Naive thymus-derived CD4-positive, alpha-beta T cell (primary cell): Measurements from ENCODE around the gene SGSM1. TPM values are rescaled to one million over a fixed set of nuclear protein-coding genes. Genes with fewer than 3 reads are reported as not detected.

ENCODE experiments used
- ATAC-seq: fragments of 150-1000 bp; cut with Tn5 transposase; 2 replicates; pipeline ENCODE4 v1.10.0; 2021; ENCODE audit warnings: mild to moderate bottlenecking, moderate library complexity
- CTCF ChIA-PET: fragments of 350-600 bp; sonication (Branson Sonifier 250); formaldehyde crosslinking; loops from one replicate; lab custom pipeline; 2021; ENCODE audit warnings: antibody characterized with exemption; lab: Charles Lee
- POLR2A ChIA-PET: fragments of 350-600 bp; sonication (Branson Sonifier 250); formaldehyde crosslinking; loops from one replicate; lab custom pipeline; 2021; ENCODE audit warnings: antibody characterized with exemption, inconsistent platforms; lab: Charles Lee
- DNase-seq, 9 donors: peaks; one replicate each; pipeline versions ENCODE4 v3.0.0 to v3.0.0-alpha.2; 2020 to 2022; ENCODE audit warnings: mixed read lengths in 1 of 9
- H3K27ac ChIP-seq: one replicate; pipeline ENCODE4 v1.7.0; 2013; ENCODE audit warnings: mild to moderate bottlenecking, low read depth, low read length, moderate library complexity
- H3K27me3 ChIP-seq, 2 donors: one replicate each; pipeline ENCODE4 v1.7.0; 2013; ENCODE audit warnings: low read length in 2 of 2, mild to moderate bottlenecking in 2 of 2, moderate library complexity in 2 of 2; ENCODE audit not compliant: control insufficient read depth in 2 of 2, insufficient read depth in 2 of 2
- H3K36me3 ChIP-seq, 3 experiments: 1 replicate in 2 of 3; 2 replicates in 1 of 3; pipeline ENCODE4 v1.7.0; 2013; ENCODE audit warnings: low read length in 3 of 3, mild to moderate bottlenecking in 3 of 3, moderate library complexity in 1 of 3; ENCODE audit not compliant: insufficient read depth in 3 of 3, control insufficient read depth in 2 of 3
- H3K4me1 ChIP-seq, 2 donors: one replicate each; pipeline ENCODE4 v1.7.0; 2013; ENCODE audit warnings: low read length in 2 of 2, mild to moderate bottlenecking in 2 of 2, moderate library complexity in 1 of 2; ENCODE audit not compliant: control insufficient read depth in 2 of 2, insufficient read depth in 2 of 2
- H3K4me3 ChIP-seq: 2 replicates; pipeline ENCODE4 v1.7.0; 2013; ENCODE audit warnings: mild to moderate bottlenecking, low read length
- H3K9me3 ChIP-seq, 3 experiments: 1 replicate in 2 of 3; 2 replicates in 1 of 3; pipeline ENCODE4 v1.7.0; 2013; ENCODE audit warnings: low read length in 3 of 3; ENCODE audit not compliant: control insufficient read depth in 2 of 3
- H3K27ac Mint-ChIP-seq, 9 donors: one replicate each; pipeline ENCODE4 v1.8.0; 2020 to 2022; ENCODE audit warnings: mixed read lengths in 9 of 9, mild to moderate bottlenecking in 8 of 9, moderate library complexity in 5 of 9, inconsistent platforms in 2 of 9
- H3K27me3 Mint-ChIP-seq, 5 donors: one replicate each; pipeline ENCODE4 v1.8.0; 2021 to 2022; ENCODE audit warnings: mixed read lengths in 5 of 5, mild to moderate bottlenecking in 1 of 5
- H3K36me3 Mint-ChIP-seq, 5 donors: one replicate each; pipeline ENCODE4 v1.8.0; 2020 to 2022; ENCODE audit warnings: mixed read lengths in 5 of 5, mild to moderate bottlenecking in 3 of 5, inconsistent platforms in 1 of 5
- H3K4me1 Mint-ChIP-seq, 7 donors: one replicate each; pipeline ENCODE4 v1.8.0; 2020 to 2022; ENCODE audit warnings: mixed read lengths in 7 of 7, mild to moderate bottlenecking in 3 of 7, inconsistent platforms in 1 of 7
- H3K4me3 Mint-ChIP-seq, 10 donors: one replicate each; pipeline ENCODE4 v1.8.0; 2020 to 2022; ENCODE audit warnings: mild to moderate bottlenecking in 10 of 10, mixed read lengths in 10 of 10, moderate library complexity in 6 of 10, inconsistent platforms in 2 of 10
- H3K9me3 Mint-ChIP-seq, 11 donors: one replicate each; pipeline ENCODE4 v1.8.0; 2020 to 2022; ENCODE audit warnings: mixed read lengths in 11 of 11, mild to moderate bottlenecking in 4 of 11, inconsistent platforms in 1 of 11, moderate library complexity in 1 of 11
- intact Hi-C, 2 donors: fragments of 100-400 bp; cut with micrococcal nuclease; formaldehyde crosslinking; loops; one replicate each; pipeline ENCODE4 v1.15.1; 2023
- polyA plus RNA-seq, 2 donors: library from polyadenylated mRNA; unstranded; fragments of 300-500 nt; fragmentation: Illumina TruSeq; gene quantifications; one replicate each; pipeline ENCODE4 v1.2.3, GENCODE V29; 2021
- total RNA-seq, 6 experiments: library from RNA in 5 of 6; stranded (reverse) in 5 of 6; gene quantifications; 1 replicate in 5 of 6; 2 replicates in 1 of 6; pipeline ENCODE4 v1.2.3 and lab custom pipeline; 2021 to 2026

Gene SGSM1
- total and polyA plus RNA-seq, 7 experiments from 2014 or later: 0.29 to 3.3 (median 2.4) TPM

- POLR2A ChIA-PET: no interaction called here
- intact Hi-C loops: no loop called here
- H3K4me3 Mint-ChIP-seq: no peak overlapping the region
Measured at GRCh38 chr22:24925586-24926427, 119.8 kb downstream of the SGSM1 start.

GRCh38 chr22:24926428-24926725, 120.4 kb downstream of the SGSM1 start:
- Histone ChIP-seq H3K4me1 (no peaks in the 10 kb centered on the region), H3K27me3 (no peaks in the 10 kb centered on the region), H3K4me3 (no peak overlapping the region), H3K9me3 (no peaks in the 10 kb centered on the region), H3K27ac (no peak overlapping the region), H3K36me3 (no peaks in the 10 kb centered on the region)
- DNase-seq (no peak), ATAC-seq (no peak)
- Mint-ChIP-seq H3K4me1 (no peaks in the 10 kb centered on the region), H3K9me3 (peaks cover 0 to 6% (median 0%) of the 10 kb centered on the region in 11 donors), H3K4me3 (no peak overlapping the region), H3K27me3 (peaks cover 4 to 14% (median 6%) of the 10 kb centered on the region in 5 donors), H3K27ac (no peak overlapping the region), H3K36me3 (peaks cover 0 to 4% (median 0%) of the 10 kb centered on the region in 5 donors)
- ChIA-PET POLR2A (no interaction called here), CTCF (no interaction called here)
- intact Hi-C loops: no loop called here

More at GRCh38 chr22:24925586-24926427, 119.8 kb downstream of the SGSM1 start:
- peaks cover 0 to 4% (median 0%) of the 10 kb centered on the region in 5 donors for H3K36me3 Mint-ChIP-seq
- no peaks in the 10 kb centered on the region for H3K27me3 ChIP-seq
- DNase-seq (no peak), ATAC-seq (no peak)
- no peaks in the 10 kb centered on the region for H3K4me1 Mint-ChIP-seq
- no peak overlapping the region for H3K27ac Mint-ChIP-seq
- no peaks in the 10 kb centered on the region for H3K36me3 ChIP-seq
- peaks cover 4 to 8% (median 6%) of the 10 kb centered on the region in 5 donors for H3K27me3 Mint-ChIP-seq
- H3K4me1 ChIP-seq: no peaks in the 10 kb centered on the region
- CTCF ChIA-PET: no interaction called here
- no peak overlapping the region for H3K27ac ChIP-seq
- no peaks in the 10 kb centered on the region for H3K9me3 ChIP-seq
- H3K9me3 Mint-ChIP-seq: peaks cover 0 to 6% (median 0%) of the 10 kb centered on the region in 11 donors
- no peak overlapping the region for H3K4me3 ChIP-seq

GRCh38 chr22:24926849-24927579, 121.0 kb downstream of the SGSM1 start:
- H3K27me3 Mint-ChIP-seq: peaks cover 4 to 19% (median 6%) of the 10 kb centered on the region in 5 donors
- H3K27ac ChIP-seq: no peak overlapping the region
- no peak overlapping the region for H3K27ac Mint-ChIP-seq
- H3K36me3 Mint-ChIP-seq: peaks cover 0 to 4% (median 0%) of the 10 kb centered on the region in 5 donors
- DNase-seq (no peak), ATAC-seq (no peak)
- H3K9me3 ChIP-seq: no peaks in the 10 kb centered on the region
- no peak overlapping the region for H3K4me3 Mint-ChIP-seq
- no peaks in the 10 kb centered on the region for H3K36me3 ChIP-seq
- H3K4me3 ChIP-seq: no peak overlapping the region
- H3K4me1 ChIP-seq: no peaks in the 10 kb centered on the region
- ChIA-PET POLR2A (interaction anchor here (0.5 kb wide), 1 partner anchor 244 kb away, joined by 4 read pairs; no protein-coding TSS in a partner anchor), CTCF (no interaction called here)
- H3K4me1 Mint-ChIP-seq: no peaks in the 10 kb centered on the region
- peaks cover 0 to 6% (median 0%) of the 10 kb centered on the region in 11 donors for H3K9me3 Mint-ChIP-seq
- intact Hi-C loops: no loop called here
- H3K27me3 ChIP-seq: no peaks in the 10 kb centered on the region

- Histone ChIP-seq H3K9me3 (no peaks in the 10 kb centered on the region), H3K27ac (no peak overlapping the region), H3K4me1 (no peaks in the 10 kb centered on the region), H3K36me3 (no peaks in the 10 kb centered on the region), H3K27me3 (no peaks in the 10 kb centered on the region), H3K4me3 (no peak overlapping the region)
- CTCF ChIA-PET: no interaction called here
- intact Hi-C loops: no loop called here
- Mint-ChIP-seq H3K9me3 (peaks cover 0 to 6% (median 0%) of the 10 kb centered on the region in 11 donors), H3K4me1 (no peaks in the 10 kb centered on the region), H3K27ac (no peak overlapping the region), H3K4me3 (no peak overlapping the region), H3K36me3 (peaks cover 0 to 4% (median 0%) of the 10 kb centered on the region in 5 donors), H3K27me3 (peaks cover 4 to 26% (median 6%) of the 10 kb centered on the region in 5 donors)
- ATAC-seq (no peak), DNase-seq (no peak)
- POLR2A ChIA-PET: no interaction called here
Measured at GRCh38 chr22:24928322-24928721, 122.3 kb downstream of the SGSM1 start.

- Histone ChIP-seq H3K36me3 (no peaks in the 10 kb centered on the region), H3K9me3 (no peaks in the 10 kb centered on the region), H3K4me1 (no peaks in the 10 kb centered on the region), H3K27ac (no peak overlapping the region), H3K4me3 (no peak overlapping the region), H3K27me3 (no peaks in the 10 kb centered on the region)
- ChIA-PET CTCF (no interaction called here), POLR2A (no interaction called here)
- Mint-ChIP-seq H3K4me3 (no peak overlapping the region), H3K27ac (no peak overlapping the region), H3K4me1 (no peaks in the 10 kb centered on the region), H3K9me3 (peaks cover 0 to 6% (median 0%) of the 10 kb centered on the region in 11 donors), H3K36me3 (peaks cover 0 to 4% (median 0%) of the 10 kb centered on the region in 5 donors), H3K27me3 (peaks cover 4 to 26% (median 6%) of the 10 kb centered on the region in 5 donors)
- ATAC-seq (no peak), DNase-seq (no peak)
- intact Hi-C loops: no loop called here
Measured at GRCh38 chr22:24930678-24931077, 124.7 kb downstream of the SGSM1 start.

GRCh38 chr22:24935771-24936483, 129.9 kb downstream of the SGSM1 start:
- intact Hi-C loops: loop anchor here in 1 of 2 donors (5.0 kb wide), 1 partner anchor 236 kb away; no protein-coding TSS in a partner anchor

More at GRCh38 chr22:24935771-24936483, 129.9 kb downstream of the SGSM1 start:
- no peak for ATAC-seq
- Mint-ChIP-seq H3K36me3 (no peaks in the 10 kb centered on the region), H3K27ac (no peak overlapping the region), H3K9me3 (no peaks in the 10 kb centered on the region), H3K4me1 (no peaks in the 10 kb centered on the region), H3K4me3 (no peak overlapping the region), H3K27me3 (peaks cover 0 to 17% (median 0%) of the 10 kb centered on the region in 5 donors)
- Histone ChIP-seq H3K27me3 (peaks cover 0 to 4% of the 10 kb centered on the region in 2 donors), H3K36me3 (no peaks in the 10 kb centered on the region), H3K4me1 (no peaks in the 10 kb centered on the region), H3K4me3 (no peak overlapping the region), H3K27ac (no peak overlapping the region), H3K9me3 (no peaks in the 10 kb centered on the region)
- ChIA-PET CTCF (no interaction called here), POLR2A (no interaction called here)
- no peak for DNase-seq
